Activated CD4-positive, alpha-beta memory T cell treated with anti-CD3 and anti-CD28 coated beads for 36 hours (primary cell): ENCODE results near the gene DNMT3A. TPM values are rescaled to one million over a fixed set of nuclear protein-coding genes. Genes with fewer than 3 reads are reported as not detected.

Source experiments
- CTCF ChIA-PET: fragments of 350-600 bp; sonication (Branson Sonifier 250); formaldehyde crosslinking; loops from one replicate; lab custom pipeline; 2021; ENCODE audit warnings: antibody characterized with exemption, inconsistent platforms; lab: Charles Lee
- POLR2A ChIA-PET: fragments of 350-600 bp; sonication (Branson Sonifier 250); formaldehyde crosslinking; loops from one replicate; lab custom pipeline; 2021; ENCODE audit warnings: antibody characterized with exemption; lab: Charles Lee
- DNase-seq: peaks from one replicate; pipeline ENCODE4 v3.0.0-alpha.2; 2020
- H3K27ac Mint-ChIP-seq: one replicate; pipeline ENCODE4 v1.8.0; 2021; ENCODE audit warnings: mixed read lengths
- H3K27me3 Mint-ChIP-seq: one replicate; pipeline ENCODE4 v1.8.0; 2021; ENCODE audit warnings: mixed read lengths
- H3K36me3 Mint-ChIP-seq: one replicate; pipeline ENCODE4 v1.8.0; 2021; ENCODE audit warnings: mixed read lengths
- H3K4me1 Mint-ChIP-seq: one replicate; pipeline ENCODE4 v1.8.0; 2021; ENCODE audit warnings: low read depth, mixed read lengths
- H3K4me3 Mint-ChIP-seq: one replicate; pipeline ENCODE4 v1.8.0; 2021; ENCODE audit warnings: mild to moderate bottlenecking, mixed read lengths
- H3K9me3 Mint-ChIP-seq: one replicate; pipeline ENCODE4 v1.8.0; 2021; ENCODE audit warnings: mixed read lengths
- intact Hi-C: fragments of 100-400 bp; cut with micrococcal nuclease; formaldehyde crosslinking; loops from one replicate; pipeline ENCODE4 v1.15.1; 2023
- total RNA-seq, 2 experiments: library from RNA; stranded (reverse); gene quantifications; one replicate each; pipeline ENCODE4 v1.2.3, GENCODE V29; 2021

DNMT3A gene
- total RNA-seq, 2 experiments from 2014 or later: 52.0 to 52.5 TPM

- H3K9me3 Mint-ChIP-seq: no peaks in the 10 kb centered on the region
- H3K27me3 Mint-ChIP-seq: no peaks in the 10 kb centered on the region
- peaks cover 61% of the 10 kb centered on the region for H3K36me3 Mint-ChIP-seq
- POLR2A ChIA-PET: interaction anchor here (1.2 to 1.7 kb wide), 2 partner anchors 10 to 45 kb away, joined by 3 to 7 read pairs; no protein-coding TSS in a partner anchor
- CTCF ChIA-PET: interaction anchor here (1.6 kb wide), 1 partner anchor 10 kb away, joined by 4 read pairs; no protein-coding TSS in a partner anchor
- DNase-seq: no peak
- peaks cover 80% of the 10 kb centered on the region for H3K4me1 Mint-ChIP-seq
- H3K27ac Mint-ChIP-seq: no peak overlapping the region
- no peak overlapping the region for H3K4me3 Mint-ChIP-seq
- intact Hi-C loops: loop anchor here (5.0 kb wide), 1 partner anchor 38 kb away; the partner anchor contains the start of gene DNMT3A
Measured at GRCh38 chr2:25304321-25304720, 37.4 kb downstream of the DNMT3A start.

GRCh38 chr2:25303633-25304236, 38.0 kb downstream of the DNMT3A start:
- Mint-ChIP-seq H3K4me1 (peaks cover 74% of the 10 kb centered on the region), H3K36me3 (peaks cover 63% of the 10 kb centered on the region), H3K9me3 (no peaks in the 10 kb centered on the region), H3K27me3 (no peaks in the 10 kb centered on the region), H3K27ac (no peak overlapping the region), H3K4me3 (no peak overlapping the region)
- no peak for DNase-seq
- intact Hi-C loops: loop anchor here (5.0 kb wide), 1 partner anchor 39 kb away; the partner anchor contains the start of gene DNMT3A
- CTCF ChIA-PET: interaction anchor here (1.6 kb wide), 1 partner anchor 11 kb away, joined by 4 read pairs; no protein-coding TSS in a partner anchor
- POLR2A ChIA-PET: interaction anchor here (1.2 to 1.7 kb wide), 2 partner anchors 10 to 46 kb away, joined by 3 to 7 read pairs; no protein-coding TSS in a partner anchor

GRCh38 chr2:25302758-25303375, 38.9 kb downstream of the DNMT3A start:
- peaks cover 69% of the 10 kb centered on the region for H3K4me1 Mint-ChIP-seq
- intact Hi-C loops: loop anchor here (5.0 kb wide), 1 partner anchor 39 kb away; the partner anchor contains the start of gene DNMT3A
- H3K9me3 Mint-ChIP-seq: no peaks in the 10 kb centered on the region
- CTCF ChIA-PET: interaction anchor here (1.1 to 2.2 kb wide), 8 partner anchors 7 to 74 kb away, joined by 3 to 17 read pairs (median 6); no protein-coding TSS in a partner anchor
- POLR2A ChIA-PET: interaction anchor here (1.8 to 2.6 kb wide), 3 partner anchors 12 to 29 kb away, joined by 5 to 23 read pairs (median 8); no protein-coding TSS in a partner anchor
- H3K27ac Mint-ChIP-seq: no peak overlapping the region
- no peak overlapping the region for H3K4me3 Mint-ChIP-seq
- H3K27me3 Mint-ChIP-seq: no peaks in the 10 kb centered on the region
- H3K36me3 Mint-ChIP-seq: peaks cover 63% of the 10 kb centered on the region
- DNase-seq: no peak

GRCh38 chr2:25301453-25302352, 40.0 kb downstream of the DNMT3A start:
- no peaks in the 10 kb centered on the region for H3K9me3 Mint-ChIP-seq
- peaks cover 55% of the 10 kb centered on the region for H3K36me3 Mint-ChIP-seq
- no peak overlapping the region for H3K4me3 Mint-ChIP-seq
- H3K27me3 Mint-ChIP-seq: no peaks in the 10 kb centered on the region
- intact Hi-C loops: loop anchor here (1.0 to 5.0 kb wide), 6 partner anchors 13 to 257 kb away; partner anchors contain the start of gene DNMT3A
- peaks cover 58% of the 10 kb centered on the region for H3K4me1 Mint-ChIP-seq
- POLR2A ChIA-PET: interaction anchor here (0.8 to 2.6 kb wide), 9 partner anchors 11 to 152 kb away, joined by 3 to 23 read pairs (median 4); no protein-coding TSS in a partner anchor
- H3K27ac Mint-ChIP-seq: peak overlapping the region; percentile 47
- CTCF ChIA-PET: interaction anchor here (1.1 to 2.2 kb wide), 9 partner anchors 9 to 76 kb away, joined by 3 to 17 read pairs (median 7); no protein-coding TSS in a partner anchor
- DNase-seq: peak; percentile 94

- H3K27ac Mint-ChIP-seq: no peak overlapping the region
- H3K4me1 Mint-ChIP-seq: peaks cover 58% of the 10 kb centered on the region
- intact Hi-C loops: loop anchor here (2.0 to 5.0 kb wide), 2 partner anchors 42 to 77 kb away; partner anchors contain the start of gene DNMT3A
- H3K27me3 Mint-ChIP-seq: no peaks in the 10 kb centered on the region
- POLR2A ChIA-PET: no interaction called here
- H3K36me3 Mint-ChIP-seq: peaks cover 52% of the 10 kb centered on the region
- H3K9me3 Mint-ChIP-seq: no peaks in the 10 kb centered on the region
- no peak overlapping the region for H3K4me3 Mint-ChIP-seq
- no peak for DNase-seq
- CTCF ChIA-PET: no interaction called here
Measured at GRCh38 chr2:25300001-25300400, 41.7 kb downstream of the DNMT3A start.

GRCh38 chr2:25298776-25299431, 42.8 kb downstream of the DNMT3A start:
- CTCF ChIA-PET: no interaction called here
- H3K4me3 Mint-ChIP-seq: no peak overlapping the region
- H3K9me3 Mint-ChIP-seq: no peaks in the 10 kb centered on the region
- H3K27ac Mint-ChIP-seq: no peak overlapping the region
- H3K36me3 Mint-ChIP-seq: peaks cover 44% of the 10 kb centered on the region
- intact Hi-C loops: no loop called here
- POLR2A ChIA-PET: no interaction called here
- H3K4me1 Mint-ChIP-seq: peaks cover 58% of the 10 kb centered on the region
- no peaks in the 10 kb centered on the region for H3K27me3 Mint-ChIP-seq
- no peak for DNase-seq

GRCh38 chr2:25297738-25298137, 44.0 kb downstream of the DNMT3A start:
- H3K27me3 Mint-ChIP-seq: no peaks in the 10 kb centered on the region
- CTCF ChIA-PET: no interaction called here
- H3K27ac Mint-ChIP-seq: no peak overlapping the region
- no peaks in the 10 kb centered on the region for H3K9me3 Mint-ChIP-seq
- intact Hi-C loops: no loop called here
- peaks cover 36% of the 10 kb centered on the region for H3K36me3 Mint-ChIP-seq
- H3K4me3 Mint-ChIP-seq: no peak overlapping the region
- H3K4me1 Mint-ChIP-seq: peaks cover 57% of the 10 kb centered on the region
- DNase-seq: no peak
- POLR2A ChIA-PET: no interaction called here

GRCh38 chr2:25295621-25296020, 46.1 kb downstream of the DNMT3A start:
- Mint-ChIP-seq H3K4me1 (peaks cover 41% of the 10 kb centered on the region), H3K4me3 (peak overlapping the region; percentile 59), H3K27me3 (no peaks in the 10 kb centered on the region), H3K9me3 (no peaks in the 10 kb centered on the region), H3K36me3 (peaks cover 29% of the 10 kb centered on the region), H3K27ac (peak overlapping the region; percentile 92)
- POLR2A ChIA-PET: interaction anchor here (0.6 to 2.0 kb wide), 4 partner anchors 9 to 36 kb away, joined by 3 to 8 read pairs (median 6); no protein-coding TSS in a partner anchor
- intact Hi-C loops: loop anchor here (2.0 kb wide), 1 partner anchor 19 kb away; no protein-coding TSS in a partner anchor
- DNase-seq: no peak
- CTCF ChIA-PET: interaction anchor here (1.0 to 2.4 kb wide), 4 partner anchors 19 to 312 kb away, joined by 3 to 11 read pairs (median 4); no protein-coding TSS in a partner anchor

GRCh38 chr2:25294573-25295462, 46.9 kb downstream of the DNMT3A start:
- Mint-ChIP-seq H3K4me3 (peak overlapping the region; percentile 59), H3K27ac (peak overlapping the region; percentile 92), H3K36me3 (peaks cover 24% of the 10 kb centered on the region), H3K4me1 (peaks cover 41% of the 10 kb centered on the region), H3K9me3 (no peaks in the 10 kb centered on the region), H3K27me3 (no peaks in the 10 kb centered on the region)
- POLR2A ChIA-PET: interaction anchor here (0.6 to 2.0 kb wide), 5 partner anchors 9 to 35 kb away, joined by 3 to 8 read pairs (median 4); no protein-coding TSS in a partner anchor
- CTCF ChIA-PET: interaction anchor here (0.6 to 2.4 kb wide), 7 partner anchors 17 to 313 kb away, joined by 3 to 11 read pairs (median 3); partner anchors contain the start of gene DNMT3A
- DNase-seq: peak; percentile 89
- intact Hi-C loops: loop anchor here (2.0 kb wide), 1 partner anchor 18 kb away; no protein-coding TSS in a partner anchor
